GM23338 (cell line): ENCODE results near the gene GNAI2. TPM values are rescaled to one million over a fixed set of nuclear protein-coding genes. Genes with fewer than 3 reads are reported as not detected.

Source experiments
- ATAC-seq: fragments of 200-7000 bp; cut with Tn5 transposase; 3 replicates; pipeline ENCODE4 v1.9.1; 2020
- DNase-seq: peaks from one replicate; pipeline ENCODE4 v3.0.0-alpha.2; 2015; ENCODE audit warnings: low spot score
- H2AFZ ChIP-seq: fragments of 200-600 bp; sonication (generic); 2 replicates; pipeline ENCODE4 v1.8.0; 2016; ENCODE audit warnings: antibody characterized with exemption, mild to moderate bottlenecking, moderate library complexity
- H3F3A ChIP-seq: fragments of 200-600 bp; sonication (generic); replicated peaks from 2 replicates; pipeline ENCODE4 v1.8.0; 2017; ENCODE audit warnings: antibody characterized with exemption, mixed run types, low read depth
- H3K27ac ChIP-seq: fragments of 200-600 bp; sonication (generic); 2 replicates; pipeline ENCODE4 v1.6.1; 2016; ENCODE audit warnings: low read depth
- H3K27me3 ChIP-seq: fragments of 200-600 bp; sonication (generic); 2 replicates; pipeline ENCODE4 v1.8.0; 2016; ENCODE audit warnings: mild to moderate bottlenecking, mixed run types, moderate library complexity; ENCODE audit not compliant: insufficient read depth
- H3K36me3 ChIP-seq: fragments of 200-600 bp; sonication (generic); 2 replicates; pipeline ENCODE4 v1.8.0; 2016; ENCODE audit warnings: mild to moderate bottlenecking; ENCODE audit not compliant: insufficient read depth
- H3K4me1 ChIP-seq: fragments of 200-600 bp; sonication (generic); 2 replicates; pipeline ENCODE4 v1.8.0; 2016; ENCODE audit warnings: mild to moderate bottlenecking, moderate library complexity; ENCODE audit not compliant: insufficient read depth
- H3K4me2 ChIP-seq: fragments of 200-600 bp; sonication (generic); 2 replicates; pipeline ENCODE4 v1.7.1; 2017; ENCODE audit warnings: mixed run types
- H3K4me3 ChIP-seq: fragments of 200-600 bp; sonication (generic); 2 replicates; pipeline ENCODE4 v1.6.1; 2016; ENCODE audit warnings: mixed run types
- H3K79me2 ChIP-seq: fragments of 200-600 bp; sonication (generic); replicated peaks from 2 replicates; pipeline ENCODE4 v1.8.0; 2017; ENCODE audit warnings: mild to moderate bottlenecking; ENCODE audit not compliant: insufficient read depth
- H3K9me2 ChIP-seq: fragments of 200-600 bp; sonication (generic); 2 replicates; pipeline ENCODE4 v1.8.0; 2017; ENCODE audit not compliant: insufficient read depth
- H4K20me1 ChIP-seq: fragments of 200-600 bp; sonication (generic); replicated peaks from 2 replicates; pipeline ENCODE4 v1.8.0; 2017; ENCODE audit warnings: mild to moderate bottlenecking; ENCODE audit not compliant: insufficient read depth
- H3K27ac Mint-ChIP-seq: 2 replicates; pipeline ENCODE4 v1.8.0; 2020; ENCODE audit warnings: inconsistent platforms, mild to moderate bottlenecking, moderate library complexity, mixed read lengths
- H3K27me3 Mint-ChIP-seq: 3 replicates; pipeline ENCODE4 v1.8.0; 2022; ENCODE audit warnings: low read depth, mild to moderate bottlenecking, moderate library complexity, mixed read lengths, inconsistent platforms; ENCODE audit not compliant: insufficient read depth, poor library complexity
- H3K36me3 Mint-ChIP-seq: 3 replicates; pipeline ENCODE4 v1.8.0; 2021; ENCODE audit warnings: low read depth, mild to moderate bottlenecking, inconsistent platforms, moderate library complexity, mixed read lengths
- H3K4me1 Mint-ChIP-seq: 3 replicates; pipeline ENCODE4 v1.8.0; 2020; ENCODE audit warnings: mild to moderate bottlenecking, inconsistent platforms, mixed read lengths
- H3K4me3 Mint-ChIP-seq: 3 replicates; pipeline ENCODE4 v1.8.0; 2021; ENCODE audit warnings: moderate library complexity, mild to moderate bottlenecking, inconsistent platforms, mixed read lengths
- H3K9me3 Mint-ChIP-seq: 3 replicates; pipeline ENCODE4 v1.8.0; 2020; ENCODE audit warnings: moderate library complexity, mild to moderate bottlenecking, inconsistent platforms, mixed read lengths
- CREB1 ChIP-seq: fragments of 250-450 bp; sonication (Bioruptor Pico); IDR thresholded peaks from 2 replicates; pipeline ENCODE4 v1.5.0; 2020; ENCODE audit warnings: low read depth, mild to moderate bottlenecking, moderate library complexity
- CTCF ChIP-seq, 2 experiments: fragments of 200-600 bp in 1 of 2; sonication (generic) in 1 of 2; conservative IDR thresholded peaks; 2 replicates each; pipeline versions ENCODE4 v1.5.1 to v1.6.1; 2016 to 2017; ENCODE audit warnings: antibody characterized with exemption in 2 of 2, low read depth in 2 of 2, mild to moderate bottlenecking in 2 of 2, moderate library complexity in 1 of 2
- ETS1 ChIP-seq: IDR thresholded peaks from 2 replicates; pipeline ENCODE4 v1.6.1; 2016; ENCODE audit warnings: antibody characterized with exemption
- EZH2 ChIP-seq: fragments of 200-600 bp; sonication (generic); IDR thresholded peaks from one replicate; pipeline ENCODE4 v1.8.0; 2017; ENCODE audit warnings: antibody characterized with exemption, mild to moderate bottlenecking, low read depth; ENCODE audit not compliant: unreplicated experiment
- EZH2phosphoT487 ChIP-seq: fragments of 200-600 bp; sonication (generic); IDR thresholded peaks from one replicate; pipeline ENCODE4 v1.8.1; 2018; ENCODE audit warnings: antibody characterized with exemption; ENCODE audit not compliant: unreplicated experiment
- JUNB ChIP-seq: IDR thresholded peaks from one replicate; pipeline ENCODE4 v1.6.1; 2016; ENCODE audit warnings: antibody characterized with exemption; ENCODE audit not compliant: unreplicated experiment
- NANOG ChIP-seq: IDR thresholded peaks from 2 replicates; pipeline ENCODE4 v1.6.1; 2016; ENCODE audit warnings: antibody characterized with exemption, borderline replicate concordance
- POLR2AphosphoS5 ChIP-seq: IDR thresholded peaks from 2 replicates; pipeline ENCODE4 v1.6.1; 2016; ENCODE audit warnings: antibody characterized with exemption, low read depth
- REST ChIP-seq: IDR thresholded peaks from one replicate; pipeline ENCODE4 v1.6.1; 2018; ENCODE audit warnings: antibody characterized with exemption; ENCODE audit not compliant: unreplicated experiment
- STAT1 ChIP-seq: IDR thresholded peaks from one replicate; pipeline ENCODE4 v1.6.1; 2016; ENCODE audit warnings: antibody characterized with exemption; ENCODE audit not compliant: unreplicated experiment
- ZNF114 ChIP-seq: fragments of 250-450 bp; sonication (Bioruptor Pico); IDR thresholded peaks from 2 replicates; pipeline ENCODE4 v1.5.0; 2020; ENCODE audit warnings: mild to moderate bottlenecking, moderate library complexity
- ZNF331 ChIP-seq: fragments of 250-450 bp; sonication (Bioruptor Pico); IDR thresholded peaks from 2 replicates; pipeline ENCODE4 v1.5.0; 2020; ENCODE audit warnings: low read depth, mild to moderate bottlenecking, moderate library complexity
- ZNF462 ChIP-seq: fragments of 250-450 bp; sonication (Bioruptor Pico); IDR thresholded peaks from 2 replicates; pipeline ENCODE4 v1.5.0; 2020; ENCODE audit warnings: mild to moderate bottlenecking, moderate library complexity
- polyA plus RNA-seq: library from polyadenylated mRNA; unstranded; fragments of >200 nt; fragmentation: Nextera tagmentation; extraction: Ambion mirVana; gene quantifications from 2 replicates; pipeline ENCODE4 v1.2.1, GENCODE V29; 2016
- total RNA-seq: library from RNA; depleted of rRNA; stranded (reverse); fragments of >200 nt; shearing (Covaris generic); gene quantifications from 2 replicates; pipeline ENCODE4 v1.2.3, GENCODE V29; 2014

Gene GNAI2
- total and polyA plus RNA-seq, 2 experiments from 2014 or later: 138 to 153 TPM

GRCh38 chr3:50288387-50289007 is 52.5 kb downstream of the GNAI2 start:
- no peaks in the 10 kb centered on the region for H3K9me2 ChIP-seq
- H3K27ac Mint-ChIP-seq: no peak overlapping the region
- H3K4me1 Mint-ChIP-seq: peaks cover 11% of the 10 kb centered on the region
- no peak overlapping the region for H3K4me3 ChIP-seq
- H3F3A ChIP-seq: 0 out of 2 replicates have a peak, but pooled peaks cover 4% of the 10 kb centered on the region
- H3K27me3 ChIP-seq: no peaks in the 10 kb centered on the region
- no peak overlapping the region for H2AFZ ChIP-seq
- H3K36me3 ChIP-seq: peaks cover 11% of the 10 kb centered on the region
- DNase-seq: no peak
- no peak for ATAC-seq
- no peak for TF ChIP-seq REST
- TF ChIP-seq EZH2phosphoT487: no peak
- no peak for TF ChIP-seq STAT1
- no peak for TF ChIP-seq ZNF114 (CRISPR knock-in tag)
- no peak for TF ChIP-seq JUNB
- TF ChIP-seq NANOG: no peak
- TF ChIP-seq POLR2AphosphoS5: no peak
- no peak for TF ChIP-seq CTCF (conservative IDR thresholded peaks at IDR 0.05; ENCODE audit: low read depth in 2 of 2)
- no peak for TF ChIP-seq EZH2
- no peak for TF ChIP-seq CREB1 (CRISPR knock-in tag)
- TF ChIP-seq ZNF331 (CRISPR knock-in tag): no peak
- no peak for TF ChIP-seq ETS1
- no peak for TF ChIP-seq ZNF462
- peaks cover 17% of the 10 kb centered on the region for H3K79me2 ChIP-seq
- no peak overlapping the region for H3K27ac ChIP-seq
- H3K4me2 ChIP-seq: no peak overlapping the region
- H3K9me3 Mint-ChIP-seq: no peaks in the 10 kb centered on the region
- H3K4me1 ChIP-seq: peaks cover 5% of the 10 kb centered on the region
- peaks cover 47% of the 10 kb centered on the region for H3K36me3 Mint-ChIP-seq
- no peaks in the 10 kb centered on the region; the same call in 1 of the 2 replicates for H4K20me1 ChIP-seq
- peaks cover 8% of the 10 kb centered on the region for H3K27me3 Mint-ChIP-seq
- no peak overlapping the region for H3K4me3 Mint-ChIP-seq
